MG63 (cell line): ENCODE results near the gene CDHR1. TPM values are rescaled to one million over a fixed set of nuclear protein-coding genes. Genes with fewer than 3 reads are reported as not detected.
A peak's percentile ranks its signal among the peaks of the same experiment; 100 is the strongest.

ENCODE experiments used
- DNase-seq: peaks from one replicate; pipeline ENCODE4 v3.0.0-alpha.2; 2020
- H3K27me3 ChIP-seq: fragments of 250-450 bp; sonication (Bioruptor Pico); 2 replicates; pipeline ENCODE4 v1.5.1; 2020; ENCODE audit warnings: mild to moderate bottlenecking, moderate library complexity
- H3K36me3 ChIP-seq: fragments of 250-450 bp; sonication (Bioruptor Pico); 2 replicates; pipeline ENCODE4 v1.5.1; 2020; ENCODE audit warnings: mild to moderate bottlenecking, moderate library complexity
- H3K4me3 ChIP-seq: fragments of 250-450 bp; sonication (Bioruptor Pico); 2 replicates; pipeline ENCODE4 v1.5.1; 2020; ENCODE audit warnings: mild to moderate bottlenecking, moderate library complexity
- H3K9me3 ChIP-seq: fragments of 250-450 bp; sonication (Bioruptor Pico); 2 replicates; pipeline ENCODE4 v1.5.1; 2020; ENCODE audit warnings: mild to moderate bottlenecking, moderate library complexity
- total RNA-seq: library from RNA; depleted of rRNA; stranded (reverse); fragments of >200 nt; shearing (Covaris generic); gene quantifications from 2 replicates; pipeline ENCODE4 v1.2.3, GENCODE V29; 2014; ENCODE audit warnings: low replicate concordance; rRNA removed

The CDHR1 gene
- total RNA-seq, 1 experiment from 2014 or later: not detected

DNA sequence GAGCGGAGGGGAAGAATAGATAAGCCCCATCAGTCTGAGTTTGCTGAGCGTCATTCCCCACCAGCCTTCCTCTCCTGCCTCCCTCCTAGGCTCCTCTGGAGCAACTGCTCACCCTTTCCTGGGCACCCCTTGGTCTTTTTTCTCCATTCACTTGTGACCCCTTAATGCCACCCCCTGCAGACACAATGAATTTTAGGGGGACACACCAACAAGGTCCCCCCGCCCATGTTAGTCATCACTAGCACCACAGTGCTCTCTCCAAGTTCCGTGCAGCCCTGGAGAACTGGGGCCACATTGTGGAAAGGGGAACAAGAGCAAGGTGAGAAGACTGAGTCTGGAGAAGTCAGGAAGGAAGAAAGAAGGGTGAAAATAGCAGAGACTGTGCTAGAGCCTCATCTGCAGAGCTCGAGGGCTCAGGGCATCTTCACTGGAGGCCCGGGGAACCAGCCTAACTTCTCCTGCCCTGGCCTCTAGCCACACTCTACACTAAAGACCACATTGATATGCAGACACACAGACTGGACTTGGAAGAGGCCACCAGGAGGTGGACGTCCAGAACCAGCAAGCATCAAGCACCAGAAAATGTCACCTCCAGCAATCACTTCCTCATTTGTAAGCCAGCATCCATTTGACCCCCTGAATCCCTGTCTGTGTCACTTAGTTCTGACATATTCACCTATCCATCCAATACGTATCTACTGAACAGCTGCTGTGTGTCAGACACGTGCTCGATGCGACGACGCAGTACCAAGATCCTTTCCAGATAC is 68.0 kb downstream of the CDHR1 start:
- no peak for DNase-seq
- H3K36me3 ChIP-seq: no peaks in the 10 kb centered on the region

DNA sequence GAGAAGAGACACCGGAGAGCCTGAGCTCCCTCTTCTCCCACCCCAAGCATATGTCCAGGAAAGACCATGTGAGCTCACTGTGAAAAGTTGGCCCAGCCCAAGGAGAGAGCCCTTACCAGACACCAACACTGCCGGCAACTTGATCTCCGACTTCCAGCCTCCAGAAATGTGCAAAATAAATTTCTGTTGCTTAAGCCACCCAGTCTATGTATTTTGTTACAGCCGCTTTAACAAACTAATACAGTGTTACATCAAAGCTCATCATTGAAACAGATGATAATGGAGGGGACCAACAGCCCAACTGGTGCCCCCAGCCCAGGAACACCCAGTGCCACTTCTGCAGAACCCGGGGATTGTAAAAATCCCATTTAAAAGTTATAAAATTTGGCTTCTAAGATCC is 69.4 kb downstream of the CDHR1 start:
- Histone ChIP-seq H3K27me3 (no peaks in the 10 kb centered on the region), H3K4me3 (no peak overlapping the region), H3K36me3 (no peaks in the 10 kb centered on the region), H3K9me3 (no peaks in the 10 kb centered on the region)
- DNase-seq: no peak

More for the DNA sequence above, 68.0 kb downstream of the CDHR1 start:
- Histone ChIP-seq H3K27me3 (no peaks in the 10 kb centered on the region), H3K9me3 (no peaks in the 10 kb centered on the region), H3K4me3 (no peak overlapping the region)

DNA sequence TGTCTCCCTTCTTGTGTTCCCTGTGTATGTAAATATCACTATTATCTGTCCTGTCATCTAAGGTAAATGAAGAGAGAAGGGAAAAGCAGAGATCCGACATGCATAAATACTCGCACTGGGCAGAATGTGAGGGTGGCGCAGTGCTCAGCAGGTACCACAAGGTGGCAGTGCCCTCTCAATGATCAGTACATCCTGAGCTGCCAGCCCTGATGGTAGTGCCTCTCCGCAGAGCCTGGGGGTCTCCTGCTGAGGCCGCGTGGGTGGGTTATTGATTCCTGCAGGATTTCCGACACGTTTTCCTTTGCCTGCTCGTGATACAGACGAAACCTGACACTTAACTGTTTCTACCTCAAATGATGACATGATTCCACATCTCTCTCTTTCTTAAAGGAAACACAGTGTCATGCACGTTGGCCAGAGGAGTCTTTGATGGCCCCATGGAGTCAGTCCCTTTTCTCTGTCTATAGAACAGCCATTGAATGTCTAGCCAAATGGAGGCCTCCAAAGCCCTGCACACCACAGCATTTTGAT is 70.3 kb downstream of the CDHR1 start:
- DNase-seq: peak; percentile 39
- Histone ChIP-seq H3K9me3 (no peaks in the 10 kb centered on the region), H3K27me3 (no peaks in the 10 kb centered on the region), H3K36me3 (no peaks in the 10 kb centered on the region), H3K4me3 (no peak overlapping the region)

DNA sequence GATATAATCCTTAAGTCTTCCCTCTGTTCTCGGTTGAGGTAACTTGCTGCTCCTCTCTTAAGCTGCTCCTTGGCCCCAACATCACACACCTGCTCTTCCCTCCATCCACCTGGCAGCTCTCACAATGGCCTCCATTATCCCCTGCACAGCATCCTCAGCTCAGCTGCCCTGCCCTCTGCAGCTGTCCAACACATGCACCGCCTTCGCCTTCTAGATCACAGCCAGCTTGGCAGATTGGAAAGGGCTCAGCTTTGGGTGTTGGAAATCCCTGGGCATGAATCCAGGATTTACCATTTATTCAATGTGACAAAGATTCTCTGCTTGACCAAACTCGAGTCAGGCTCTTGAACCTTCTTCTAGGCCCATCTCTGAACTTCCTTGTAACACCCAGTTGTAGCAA is 71.1 kb downstream of the CDHR1 start:
- no peaks in the 10 kb centered on the region for H3K9me3 ChIP-seq
- H3K27me3 ChIP-seq: no peaks in the 10 kb centered on the region
- DNase-seq: no peak
- H3K36me3 ChIP-seq: no peaks in the 10 kb centered on the region
- no peak overlapping the region for H3K4me3 ChIP-seq

DNA sequence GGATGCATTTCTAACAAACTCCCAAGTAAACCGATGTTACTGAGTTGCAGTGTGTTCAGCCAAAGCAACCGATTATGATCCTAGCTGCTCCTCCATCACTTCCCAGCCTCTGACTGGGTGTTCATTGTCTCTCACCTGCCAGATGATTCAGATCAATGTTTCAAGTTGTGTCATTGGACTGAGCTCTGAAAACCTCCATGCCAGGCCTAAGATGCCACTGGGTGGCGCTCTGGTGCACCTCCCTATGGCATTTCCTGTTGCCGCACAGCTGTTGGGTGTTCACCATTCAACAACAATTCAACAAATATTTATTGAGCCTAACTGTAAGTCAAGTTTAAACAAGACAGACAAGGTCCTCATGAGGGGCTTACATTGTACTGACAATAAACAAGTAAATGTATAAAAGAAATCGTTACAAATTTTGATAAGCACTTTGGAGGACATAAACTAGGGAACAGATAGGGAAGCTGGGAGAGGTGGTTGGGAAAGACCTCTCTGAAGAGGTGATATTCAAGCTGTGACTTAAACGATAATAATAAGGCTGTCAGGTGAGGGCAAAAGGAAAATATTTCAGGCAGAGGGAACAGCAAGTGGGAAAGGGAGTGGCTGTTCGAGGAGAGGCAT is 73.3 kb downstream of the CDHR1 start:
- no peaks in the 10 kb centered on the region for H3K9me3 ChIP-seq
- no peaks in the 10 kb centered on the region for H3K36me3 ChIP-seq
- H3K27me3 ChIP-seq: no peaks in the 10 kb centered on the region
- no peak overlapping the region for H3K4me3 ChIP-seq
- peak; percentile 47 for DNase-seq

DNA sequence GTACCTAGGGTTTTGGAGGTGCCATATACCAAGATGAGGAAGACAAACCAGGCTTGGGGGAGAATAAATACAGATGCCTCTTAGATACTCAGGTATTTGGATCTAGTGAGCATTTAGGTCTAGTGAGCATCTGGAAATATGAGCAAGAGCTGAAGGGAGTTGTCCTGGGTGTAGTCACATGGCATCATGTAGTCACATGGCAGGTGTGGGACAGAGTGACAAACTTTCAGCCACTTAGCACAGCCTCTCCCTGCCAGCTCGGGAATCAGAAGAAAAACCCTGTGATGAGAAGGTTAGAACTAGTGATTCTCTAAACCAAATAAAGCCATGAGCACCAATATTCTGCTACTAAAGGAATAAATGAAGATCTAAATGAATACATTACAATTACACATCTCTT is 74.8 kb downstream of the CDHR1 start:
- Histone ChIP-seq H3K27me3 (no peaks in the 10 kb centered on the region), H3K9me3 (no peaks in the 10 kb centered on the region)
- no peak for DNase-seq

More for the DNA sequence above, 74.8 kb downstream of the CDHR1 start:
- no peak overlapping the region for H3K4me3 ChIP-seq
- H3K36me3 ChIP-seq: no peaks in the 10 kb centered on the region

Other genes starting within 250 kb of the CDHR1 start
- gene GHITM, start 55.0 kb upstream of the CDHR1 start, total RNA-seq: 168 and 181 TPM in 2 replicates
- gene GPR15LG, start 20.7 kb upstream of the CDHR1 start, total RNA-seq: not detected in 2 replicates
- not detected in 2 replicates for gene LRIT2, start 31.0 kb downstream of the CDHR1 start, total RNA-seq
- gene LRIT1, start 47.0 kb downstream of the CDHR1 start, total RNA-seq: not detected in 2 replicates
- gene RGR, start 50.5 kb downstream of the CDHR1 start, total RNA-seq: not detected in 2 replicates
- 20.6 and 30.1 TPM in 2 replicates for gene CCSER2, start 134.1 kb downstream of the CDHR1 start, total RNA-seq